DMS114 treated with DMSO at 0.1 percent for 48 hours (cell line): ENCODE results near the gene HEPN1.

Experiments
- DNase-seq: peaks from one replicate; lab custom pipeline; 2025; ENCODE audit not compliant: unreplicated experiment; lab: John Stamatoyannopoulos, UW

The HEPN1 gene

GRCh38 chr11:124899383-124900145 is 19.5 kb upstream of the HEPN1 start:
- DNase-seq = no peak

GRCh38 chr11:124900464-124900863 is 18.6 kb upstream of the HEPN1 start:
- DNase-seq = no peak

- DNase-seq = no peak
Measured at GRCh38 chr11:124902616-124903015, 16.4 kb upstream of the HEPN1 start.

GRCh38 chr11:124915541-124916369 is 3.3 kb upstream of the HEPN1 start:
- DNase-seq = no peak

GRCh38 chr11:124916370-124916710 is 2.7 kb upstream of the HEPN1 start:
- no peak for DNase-seq

GRCh38 chr11:124917115-124917637 is 1.9 kb upstream of the HEPN1 start:
- DNase-seq = no peak

GRCh38 chr11:124919898-124920297 is 848 bp downstream of the HEPN1 start:
- DNase-seq = no peak

- no peak for DNase-seq
Measured at GRCh38 chr11:124920356-124920755, 1.3 kb downstream of the HEPN1 start.

- DNase-seq = peak; percentile 33
Measured at GRCh38 chr11:124920870-124921609, 2.0 kb downstream of the HEPN1 start.

- no peak for DNase-seq
Measured at GRCh38 chr11:124922831-124923230, 3.8 kb downstream of the HEPN1 start.

- DNase-seq = no peak
Measured at GRCh38 chr11:124923296-124923695, 4.2 kb downstream of the HEPN1 start.

- no peak for DNase-seq
Measured at GRCh38 chr11:124928942-124929665, 10.1 kb downstream of the HEPN1 start.

- no peak for DNase-seq
Measured at GRCh38 chr11:124930799-124931198, 11.7 kb downstream of the HEPN1 start.

- DNase-seq = no peak
Measured at GRCh38 chr11:124934862-124935547, 16.0 kb downstream of the HEPN1 start.

- no peak for DNase-seq
Measured at GRCh38 chr11:124935548-124936514, 16.8 kb downstream of the HEPN1 start, which contains the start of gene HEPACAM. TSS of gene HEPACAM (minus strand) at chr11:124936047. CDS start at chr11:124936006, 41 bp downstream.

- DNase-seq = no peak
Measured at GRCh38 chr11:124937336-124937935, 18.4 kb downstream of the HEPN1 start.

- DNase-seq = no peak
Measured at GRCh38 chr11:124938206-124938765, 19.2 kb downstream of the HEPN1 start.

GRCh38 chr11:124938970-124939369 is 19.9 kb downstream of the HEPN1 start:
- no peak for DNase-seq
